K562 (cell line): ENCODE data around the gene RCHY1.

ENCODE experiments used
- HDAC1 ChIP-seq, 2 experiments: fragments of 450-650 bp; IDR thresholded peaks; 2 replicates each; pipeline ENCODE4 v1.6.1; 2016 to 2017; ENCODE audit warnings: inconsistent platforms in 1 of 2, mild to moderate bottlenecking in 1 of 2, moderate library complexity in 1 of 2
- TF ChIP-seq, protein P1 (sequence below): sonication (generic); formaldehyde crosslinking; IDR thresholded peaks from 2 replicates; pipeline ENCODE4 v1.8.0; 2022; ENCODE audit warnings: missing genetic modification reagents, mild to moderate bottlenecking, borderline replicate concordance

DNA sequence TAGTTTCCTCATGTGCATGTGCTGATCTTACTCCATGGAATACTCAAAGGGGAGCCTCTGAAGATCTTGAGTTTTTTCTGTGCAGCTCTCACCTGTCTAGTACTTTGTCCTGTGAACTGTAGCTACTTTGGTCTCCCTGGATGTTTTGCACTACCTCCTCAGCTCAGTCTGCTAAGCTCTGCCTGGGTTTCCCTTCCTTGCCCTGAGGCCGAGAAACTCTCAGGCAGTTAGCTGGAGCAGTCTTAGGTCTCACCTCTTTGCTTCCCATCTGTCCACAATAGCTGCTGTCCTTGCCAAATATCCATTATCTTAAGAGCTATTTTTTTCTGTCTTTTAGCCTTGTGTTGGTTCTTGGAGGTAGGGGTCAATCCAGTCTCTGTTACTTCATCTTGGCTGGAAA lies 11.7 kb upstream of the RCHY1 start:
- no peak for TF ChIP-seq HDAC1 (IDR thresholded peaks at IDR 0.05)
- TF ChIP-seq, protein P1, sequence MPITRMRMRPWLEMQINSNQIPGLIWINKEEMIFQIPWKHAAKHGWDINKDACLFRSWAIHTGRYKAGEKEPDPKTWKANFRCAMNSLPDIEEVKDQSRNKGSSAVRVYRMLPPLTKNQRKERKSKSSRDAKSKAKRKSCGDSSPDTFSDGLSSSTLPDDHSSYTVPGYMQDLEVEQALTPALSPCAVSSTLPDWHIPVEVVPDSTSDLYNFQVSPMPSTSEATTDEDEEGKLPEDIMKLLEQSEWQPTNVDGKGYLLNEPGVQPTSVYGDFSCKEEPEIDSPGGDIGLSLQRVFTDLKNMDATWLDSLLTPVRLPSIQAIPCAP (CRISPR knock-in tag), result no peak
